Measurements from ENCODE around the gene SLC15A3. TPM values are rescaled to one million over a fixed set of nuclear protein-coding genes. Genes with fewer than 3 reads are reported as not detected.

SLC15A3 gene
- total and polyA plus RNA-seq, 5 donors from 2014 or later, result 0.43 to 1.0 TPM; not detected in 3

DNA sequence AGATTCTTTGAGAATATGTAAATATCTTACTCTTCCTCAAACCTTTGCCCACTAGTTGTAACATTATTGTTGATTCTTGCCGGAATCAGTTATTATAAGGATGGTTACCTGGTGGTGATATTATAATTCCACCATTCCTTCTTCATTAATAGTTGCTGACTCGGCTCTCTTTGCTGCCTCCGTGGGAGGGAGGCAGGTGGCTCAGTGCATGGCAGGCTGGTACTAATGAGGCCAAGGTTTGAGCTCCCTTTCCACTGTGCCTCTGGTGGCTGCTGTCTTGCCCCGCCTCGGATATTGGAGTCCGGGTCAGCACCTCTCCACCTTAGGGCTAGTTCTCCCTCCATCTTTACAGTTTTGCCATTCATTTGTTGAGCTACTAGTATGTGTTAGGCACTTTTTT, 32.2 kb upstream of the SLC15A3 start:
- Histone ChIP-seq H3K9me3 (ENCODE audit: control insufficient read depth in 2 of 2, low read length in 2 of 2) (no peaks in the 10 kb centered on the region), H3K27me3 (ENCODE audit: control insufficient read depth, insufficient read depth, low read length) (no peaks in the 10 kb centered on the region), H3K36me3 (ENCODE audit: control insufficient read depth, insufficient read depth, low read length) (peaks cover 22% of the 10 kb centered on the region), H3K4me3 (ENCODE audit: low read depth, low read length) (peak overlapping the region; percentile 73), H3K27ac (ENCODE audit: insufficient read depth, low read length, poor library complexity, severe bottlenecking) (peak overlapping the region; percentile 89), H3K4me1 (ENCODE audit: control insufficient read depth, insufficient read depth, low read length, poor library complexity, severe bottlenecking) (peaks cover 99% of the 10 kb centered on the region)
- ATAC-seq (ENCODE audit: low read depth in 2 of 2) (no peak), DNase-seq (no peak)
- H3K36me3 Mint-ChIP-seq, result peaks cover 21% of the 10 kb centered on the region
- H3K4me3 Mint-ChIP-seq, result peak overlapping the region; percentile 37 to 93 (median 76)
- peak overlapping the region; percentile 96 to 99 (median 99) for H3K27ac Mint-ChIP-seq
- no peaks in the 10 kb centered on the region for H3K9me3 Mint-ChIP-seq
- H3K27me3 Mint-ChIP-seq, result no peaks in the 10 kb centered on the region
- H3K4me1 Mint-ChIP-seq, result peaks cover 25 to 97% (median 68%) of the 10 kb centered on the region in 4 donors

DNA sequence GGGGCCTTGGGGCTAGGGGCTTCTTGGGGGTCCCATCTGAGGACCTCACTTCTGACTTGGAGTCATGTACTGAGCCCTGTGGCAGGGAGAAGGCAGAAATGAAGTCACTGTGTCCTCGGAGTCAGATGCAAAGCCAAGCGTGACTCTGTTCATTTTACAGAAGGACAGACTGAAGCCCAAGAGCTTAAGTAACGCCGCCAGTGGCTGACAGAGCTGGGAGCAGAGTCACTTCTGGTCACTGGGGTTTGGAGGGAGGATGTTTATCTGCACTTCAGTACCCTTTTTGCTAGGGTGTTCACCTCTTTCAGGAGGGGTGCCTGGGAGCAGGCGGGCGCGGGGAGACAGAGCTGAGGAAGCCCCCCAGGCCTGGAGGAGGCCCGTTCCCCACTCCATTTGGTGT, 30.2 kb upstream of the SLC15A3 start:
- H3K9me3 Mint-ChIP-seq, result no peaks in the 10 kb centered on the region
- Histone ChIP-seq H3K36me3 (ENCODE audit: control insufficient read depth, insufficient read depth, low read length) (peaks cover 18% of the 10 kb centered on the region), H3K9me3 (ENCODE audit: control insufficient read depth in 2 of 2, low read length in 2 of 2) (no peaks in the 10 kb centered on the region), H3K4me1 (ENCODE audit: control insufficient read depth, insufficient read depth, low read length, poor library complexity, severe bottlenecking) (peaks cover 99% of the 10 kb centered on the region), H3K4me3 (ENCODE audit: low read depth, low read length) (peak overlapping the region; percentile 4), H3K27ac (ENCODE audit: insufficient read depth, low read length, poor library complexity, severe bottlenecking) (peak overlapping the region; percentile 89), H3K27me3 (ENCODE audit: control insufficient read depth, insufficient read depth, low read length) (no peaks in the 10 kb centered on the region)
- ATAC-seq (ENCODE audit: low read depth in 2 of 2) (no peak), DNase-seq (peak in 1 of 3 donors; percentile 25)
- peak overlapping the region; percentile 64 to 84 (median 76) for H3K4me3 Mint-ChIP-seq
- H3K36me3 Mint-ChIP-seq, result peaks cover 33% of the 10 kb centered on the region
- no peaks in the 10 kb centered on the region for H3K27me3 Mint-ChIP-seq
- H3K27ac Mint-ChIP-seq, result peak overlapping the region; percentile 78 to 99 (median 96)
- peaks cover 38 to 97% (median 70%) of the 10 kb centered on the region in 4 donors for H3K4me1 Mint-ChIP-seq

DNA sequence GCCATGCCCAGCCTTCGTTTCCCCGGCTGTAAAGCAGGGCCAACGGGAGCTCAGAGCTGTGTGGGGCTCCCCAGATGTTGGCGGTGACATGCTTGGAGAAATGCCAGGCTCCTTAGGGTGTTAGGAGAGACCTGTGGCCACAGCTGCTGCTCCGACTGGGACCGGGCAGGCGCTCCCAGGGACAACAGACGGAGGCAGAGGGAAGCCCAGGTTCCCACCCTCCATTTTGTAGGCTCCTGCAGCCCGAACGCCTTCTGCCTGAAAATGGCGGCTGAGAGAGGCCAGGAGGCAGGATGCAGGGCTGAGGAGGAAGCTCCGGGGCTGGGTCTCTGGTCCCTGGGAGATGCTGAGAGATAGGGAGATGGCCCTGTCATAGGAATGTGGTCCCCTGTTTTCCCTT, 29.5 kb upstream of the SLC15A3 start:
- H3K36me3 Mint-ChIP-seq, result peaks cover 37% of the 10 kb centered on the region
- H3K9me3 ChIP-seq (ENCODE audit: control insufficient read depth in 2 of 2, low read length in 2 of 2), result no peaks in the 10 kb centered on the region
- H3K4me3 Mint-ChIP-seq, result peak overlapping the region in 3 of 4 donors; percentile 58 to 95 (median 68)
- H3K4me3 ChIP-seq (ENCODE audit: low read depth, low read length), result no peak overlapping the region
- no peaks in the 10 kb centered on the region for H3K9me3 Mint-ChIP-seq
- ATAC-seq (ENCODE audit: low read depth in 2 of 2), result no peak
- H3K4me1 Mint-ChIP-seq, result peaks cover 42 to 96% (median 71%) of the 10 kb centered on the region in 4 donors
- H3K4me1 ChIP-seq (ENCODE audit: control insufficient read depth, insufficient read depth, low read length, poor library complexity, severe bottlenecking), result peaks cover 99% of the 10 kb centered on the region
- no peaks in the 10 kb centered on the region for H3K27me3 Mint-ChIP-seq
- no peaks in the 10 kb centered on the region for H3K27me3 ChIP-seq (ENCODE audit: control insufficient read depth, insufficient read depth, low read length)
- peak overlapping the region in 2 of 3 donors; percentile 65 to 67 for H3K27ac Mint-ChIP-seq
- H3K27ac ChIP-seq (ENCODE audit: insufficient read depth, low read length, poor library complexity, severe bottlenecking), result peak overlapping the region; percentile 89
- DNase-seq, result no peak
- H3K36me3 ChIP-seq (ENCODE audit: control insufficient read depth, insufficient read depth, low read length), result peaks cover 24% of the 10 kb centered on the region

DNA sequence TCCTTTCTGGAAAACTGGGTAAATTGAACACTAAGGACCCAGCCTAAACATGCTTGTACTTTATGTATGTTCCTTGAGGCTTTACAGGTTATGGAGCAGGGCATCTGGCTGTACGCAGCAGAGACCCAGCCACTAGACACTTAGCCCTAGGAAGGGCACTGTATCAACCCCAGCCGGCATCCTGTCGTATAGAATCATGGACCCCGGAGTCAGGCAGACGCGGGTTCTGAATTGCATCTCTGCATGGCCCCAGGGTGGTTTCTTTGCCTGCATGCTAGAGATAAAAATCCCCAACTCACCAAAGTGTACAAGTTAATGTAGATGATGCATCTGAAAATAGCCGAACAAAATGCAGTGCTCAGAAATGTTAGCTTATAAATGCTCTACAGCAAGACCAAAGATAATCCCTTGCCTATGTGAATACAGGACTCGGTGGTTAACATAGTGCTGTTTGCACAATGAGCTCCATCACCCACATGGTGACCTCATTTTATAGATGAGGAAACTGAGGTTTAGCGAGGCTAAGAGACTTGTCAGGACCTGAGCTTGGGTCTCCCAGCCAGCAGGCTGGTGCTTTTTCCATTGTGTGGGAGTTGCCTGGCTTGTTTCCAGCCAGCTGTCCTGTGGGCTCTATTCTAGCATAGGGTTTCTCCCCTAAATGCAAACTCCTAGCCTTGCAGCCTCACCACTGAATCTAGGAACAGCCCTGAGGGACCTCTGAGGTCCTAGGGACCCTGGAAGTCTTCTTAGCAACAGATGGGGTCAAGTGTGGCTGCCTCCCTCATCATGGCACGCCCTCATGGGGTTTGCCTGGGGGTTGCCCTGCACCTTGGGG, 26.8 kb upstream of the SLC15A3 start:
- no peaks in the 10 kb centered on the region for H3K27me3 Mint-ChIP-seq
- peak; percentile 29 to 39 for ATAC-seq (ENCODE audit: low read depth in 2 of 2)
- H3K27ac Mint-ChIP-seq, result peak overlapping the region; percentile 77 to 91 (median 88)
- peaks cover 28 to 91% (median 62%) of the 10 kb centered on the region in 4 donors for H3K4me1 Mint-ChIP-seq
- Histone ChIP-seq H3K4me1 (ENCODE audit: control insufficient read depth, insufficient read depth, low read length, poor library complexity, severe bottlenecking) (peaks cover 98% of the 10 kb centered on the region), H3K9me3 (ENCODE audit: control insufficient read depth in 2 of 2, low read length in 2 of 2) (no peaks in the 10 kb centered on the region), H3K36me3 (ENCODE audit: control insufficient read depth, insufficient read depth, low read length) (peaks cover 27% of the 10 kb centered on the region), H3K4me3 (ENCODE audit: low read depth, low read length) (peak overlapping the region; percentile 64), H3K27me3 (ENCODE audit: control insufficient read depth, insufficient read depth, low read length) (no peaks in the 10 kb centered on the region), H3K27ac (ENCODE audit: insufficient read depth, low read length, poor library complexity, severe bottlenecking) (peak overlapping the region; percentile 53)
- peak overlapping the region; percentile 74 to 95 (median 86) for H3K4me3 Mint-ChIP-seq
- H3K36me3 Mint-ChIP-seq, result peaks cover 33% of the 10 kb centered on the region
- H3K9me3 Mint-ChIP-seq, result no peaks in the 10 kb centered on the region
- DNase-seq, result peak in 1 of 3 donors; percentile 39

DNA sequence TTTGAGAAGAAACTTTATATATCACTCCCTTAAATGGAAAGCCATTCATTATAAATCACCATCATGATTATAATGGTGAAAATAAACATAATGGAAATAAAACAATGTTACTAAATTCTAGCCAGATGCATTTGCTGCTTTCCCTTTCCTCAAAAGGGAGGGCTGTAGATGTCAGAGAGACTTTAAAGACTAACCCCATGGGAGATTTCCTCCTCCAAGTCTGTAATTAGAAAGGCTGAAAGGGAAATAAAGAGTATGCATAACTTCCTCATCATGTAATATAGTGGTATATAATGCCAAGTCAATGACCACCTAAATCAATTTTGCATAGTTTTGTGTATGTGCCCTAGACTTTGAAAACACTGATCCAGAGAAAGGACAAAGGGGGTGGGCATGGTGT, 25.9 kb upstream of the SLC15A3 start:
- Histone ChIP-seq H3K4me3 (ENCODE audit: low read depth, low read length) (peak overlapping the region; percentile 64), H3K27me3 (ENCODE audit: control insufficient read depth, insufficient read depth, low read length) (no peaks in the 10 kb centered on the region), H3K36me3 (ENCODE audit: control insufficient read depth, insufficient read depth, low read length) (peaks cover 27% of the 10 kb centered on the region), H3K9me3 (ENCODE audit: control insufficient read depth in 2 of 2, low read length in 2 of 2) (no peaks in the 10 kb centered on the region), H3K4me1 (ENCODE audit: control insufficient read depth, insufficient read depth, low read length, poor library complexity, severe bottlenecking) (peaks cover 97% of the 10 kb centered on the region), H3K27ac (ENCODE audit: insufficient read depth, low read length, poor library complexity, severe bottlenecking) (peak overlapping the region; percentile 53)
- Mint-ChIP-seq H3K27ac (peak overlapping the region; percentile 77 to 97 (median 88)), H3K9me3 (no peaks in the 10 kb centered on the region), H3K4me3 (peak overlapping the region; percentile 59 to 95 (median 76)), H3K36me3 (peaks cover 30% of the 10 kb centered on the region), H3K4me1 (peaks cover 22 to 85% (median 57%) of the 10 kb centered on the region in 4 donors), H3K27me3 (no peaks in the 10 kb centered on the region)
- DNase-seq (no peak), ATAC-seq (ENCODE audit: low read depth in 2 of 2) (no peak)

DNA sequence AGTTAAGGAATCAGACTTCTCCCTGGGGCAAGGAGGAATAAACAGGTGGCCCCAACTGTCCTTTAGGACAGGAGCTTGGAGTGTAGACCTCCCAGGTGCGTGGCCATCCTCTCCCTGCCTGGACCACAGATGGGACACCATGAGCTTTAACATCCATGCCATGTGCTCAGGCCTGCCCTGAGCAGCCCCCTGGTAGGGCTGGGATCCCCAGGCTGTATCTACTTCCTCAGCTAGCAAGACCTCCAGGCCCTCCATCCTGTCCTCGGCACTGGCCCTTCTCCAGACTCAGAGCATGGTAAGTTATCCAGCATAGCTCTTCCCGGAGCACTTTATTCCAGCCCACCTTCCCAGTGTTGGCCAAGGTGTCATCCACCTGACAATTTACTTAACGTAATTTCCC, 25.2 kb upstream of the SLC15A3 start:
- peak overlapping the region; percentile 53 for H3K27ac ChIP-seq (ENCODE audit: insufficient read depth, low read length, poor library complexity, severe bottlenecking)
- peak overlapping the region; percentile 19 for H3K4me3 ChIP-seq (ENCODE audit: low read depth, low read length)
- ATAC-seq (ENCODE audit: low read depth in 2 of 2), result no peak
- peaks cover 5% of the 10 kb centered on the region for H3K27me3 Mint-ChIP-seq
- DNase-seq, result no peak
- H3K9me3 Mint-ChIP-seq, result no peaks in the 10 kb centered on the region
- H3K9me3 ChIP-seq (ENCODE audit: control insufficient read depth in 2 of 2, low read length in 2 of 2), result no peaks in the 10 kb centered on the region
- H3K36me3 Mint-ChIP-seq, result peaks cover 30% of the 10 kb centered on the region
- no peaks in the 10 kb centered on the region for H3K27me3 ChIP-seq (ENCODE audit: control insufficient read depth, insufficient read depth, low read length)
- peaks cover 97% of the 10 kb centered on the region for H3K4me1 ChIP-seq (ENCODE audit: control insufficient read depth, insufficient read depth, low read length, poor library complexity, severe bottlenecking)
- H3K27ac Mint-ChIP-seq, result peak overlapping the region; percentile 77 to 97 (median 88)
- peaks cover 27% of the 10 kb centered on the region for H3K36me3 ChIP-seq (ENCODE audit: control insufficient read depth, insufficient read depth, low read length)
- H3K4me3 Mint-ChIP-seq, result peak overlapping the region; percentile 59 to 95 (median 76)
- H3K4me1 Mint-ChIP-seq, result peaks cover 22 to 79% (median 53%) of the 10 kb centered on the region in 4 donors

DNA sequence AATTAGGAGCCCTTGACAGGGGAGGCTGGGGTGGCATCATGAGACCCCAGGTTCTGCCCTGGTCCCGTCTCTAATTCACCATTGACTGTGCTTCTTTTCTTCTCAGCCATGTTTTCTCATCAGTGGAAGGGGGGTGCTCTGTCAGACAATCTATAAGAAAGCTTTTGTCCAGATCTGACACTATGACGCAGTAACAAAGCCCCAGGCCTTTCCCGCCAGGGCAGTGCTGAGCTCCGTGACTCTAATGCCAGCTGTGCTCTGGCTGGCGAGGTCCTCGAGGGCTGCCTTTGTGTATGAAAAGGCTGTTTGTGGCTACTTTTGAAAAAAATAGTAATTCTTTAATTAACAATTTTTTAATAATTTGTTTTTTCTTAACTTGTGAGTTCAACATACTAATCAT, 22.8 kb upstream of the SLC15A3 start:
- H3K36me3 Mint-ChIP-seq, result peaks cover 30% of the 10 kb centered on the region
- H3K4me1 ChIP-seq (ENCODE audit: control insufficient read depth, insufficient read depth, low read length, poor library complexity, severe bottlenecking), result peaks cover 89% of the 10 kb centered on the region

More for the DNA sequence above, 22.8 kb upstream of the SLC15A3 start:
- Histone ChIP-seq H3K27me3 (ENCODE audit: control insufficient read depth, insufficient read depth, low read length) (no peaks in the 10 kb centered on the region), H3K4me3 (ENCODE audit: low read depth, low read length) (peak overlapping the region; percentile 92), H3K9me3 (ENCODE audit: control insufficient read depth in 2 of 2, low read length in 2 of 2) (no peaks in the 10 kb centered on the region), H3K27ac (ENCODE audit: insufficient read depth, low read length, poor library complexity, severe bottlenecking) (peak overlapping the region; percentile 82), H3K36me3 (ENCODE audit: control insufficient read depth, insufficient read depth, low read length) (peaks cover 19% of the 10 kb centered on the region)
- H3K27ac Mint-ChIP-seq, result peak overlapping the region; percentile 91 to 97 (median 95)
- ATAC-seq (ENCODE audit: low read depth in 2 of 2), result no peak
- H3K4me3 Mint-ChIP-seq, result peak overlapping the region; percentile 88 to 95 (median 92)
- DNase-seq, result peak in 1 of 3 donors; percentile 26
- H3K9me3 Mint-ChIP-seq, result no peaks in the 10 kb centered on the region
- H3K4me1 Mint-ChIP-seq, result peaks cover 27 to 71% (median 53%) of the 10 kb centered on the region in 4 donors
- peaks cover 10% of the 10 kb centered on the region for H3K27me3 Mint-ChIP-seq
